ENCODE results near the gene KIAA0825.
"Not testable (repeated sequence)": the region's sequence is repeated elsewhere in the genome, so short reads cannot be mapped to it uniquely, and the experiment has no call there.

The KIAA0825 gene

GRCh38 chr5:94375801-94376200 lies 242.6 kb downstream of the KIAA0825 start:
- no peak for DNase-seq (ENCODE audit: low read depth)

- no peak for DNase-seq (ENCODE audit: low read depth)
These were observed 244.1 kb downstream of the KIAA0825 start for GRCh38 chr5:94374336-94374735.

GRCh38 chr5:94367900-94368299 lies 250.5 kb downstream of the KIAA0825 start:
- no peak for DNase-seq (ENCODE audit: low read depth)

- no peak for DNase-seq (ENCODE audit: low read depth)
These were observed 251.6 kb downstream of the KIAA0825 start for GRCh38 chr5:94366811-94367210.

GRCh38 chr5:94362857-94363256 lies 255.5 kb downstream of the KIAA0825 start:
- no peak for DNase-seq (ENCODE audit: low read depth)

GRCh38 chr5:94361832-94362796 lies 256.3 kb downstream of the KIAA0825 start:
- DNase-seq (ENCODE audit: low read depth): no peak

GRCh38 chr5:94361161-94361560 lies 257.2 kb downstream of the KIAA0825 start:
- no peak for DNase-seq (ENCODE audit: low read depth)

- no peak for DNase-seq (ENCODE audit: low read depth)
These were observed 257.8 kb downstream of the KIAA0825 start for GRCh38 chr5:94360382-94361130.

GRCh38 chr5:94359880-94360279 lies 258.5 kb downstream of the KIAA0825 start:
- DNase-seq (ENCODE audit: low read depth): no peak

- DNase-seq (ENCODE audit: low read depth): no peak
These were observed 262.6 kb downstream of the KIAA0825 start for GRCh38 chr5:94355811-94356210.

- DNase-seq (ENCODE audit: low read depth): not testable (repeated sequence)
These were observed 263.4 kb downstream of the KIAA0825 start for GRCh38 chr5:94354837-94355485.

GRCh38 chr5:94353605-94354004 lies 264.8 kb downstream of the KIAA0825 start:
- no peak for DNase-seq (ENCODE audit: low read depth)

- no peak for DNase-seq (ENCODE audit: low read depth)
These were observed 271.3 kb downstream of the KIAA0825 start for GRCh38 chr5:94347130-94347529.

GRCh38 chr5:94345257-94345656 lies 273.1 kb downstream of the KIAA0825 start:
- DNase-seq (ENCODE audit: low read depth): no peak

- DNase-seq (ENCODE audit: low read depth): no peak
These were observed 280.8 kb downstream of the KIAA0825 start for GRCh38 chr5:94337617-94338016.

- DNase-seq (ENCODE audit: low read depth): no peak
These were observed 282.5 kb downstream of the KIAA0825 start for GRCh38 chr5:94335936-94336335.

GRCh38 chr5:94329115-94329514 lies 289.3 kb downstream of the KIAA0825 start:
- DNase-seq (ENCODE audit: low read depth): no peak

- no peak for DNase-seq (ENCODE audit: low read depth)
These were observed 291.8 kb downstream of the KIAA0825 start for GRCh38 chr5:94326586-94326985.

GRCh38 chr5:94316916-94317838 lies 301.2 kb downstream of the KIAA0825 start:
- no peak for DNase-seq (ENCODE audit: low read depth)

- no peak for DNase-seq (ENCODE audit: low read depth)
These were observed 303.8 kb downstream of the KIAA0825 start for GRCh38 chr5:94314460-94315131.

- no peak for DNase-seq (ENCODE audit: low read depth)
These were observed 304.7 kb downstream of the KIAA0825 start for GRCh38 chr5:94313696-94314095.

Data from stimulated activated CD8-positive, alpha-beta memory T cell treated with anti-CD3 and anti-CD28 coated beads, Interleukin-4, amount 100 ng/mL, for 24 hours (primary cell).